ENCODE data around the gene DDX18. TPM values are rescaled to one million over a fixed set of nuclear protein-coding genes. Genes with fewer than 3 reads are reported as not detected.

Gene DDX18
- total RNA-seq, 1 experiment from 2014 or later = 42.8 TPM

DNA sequence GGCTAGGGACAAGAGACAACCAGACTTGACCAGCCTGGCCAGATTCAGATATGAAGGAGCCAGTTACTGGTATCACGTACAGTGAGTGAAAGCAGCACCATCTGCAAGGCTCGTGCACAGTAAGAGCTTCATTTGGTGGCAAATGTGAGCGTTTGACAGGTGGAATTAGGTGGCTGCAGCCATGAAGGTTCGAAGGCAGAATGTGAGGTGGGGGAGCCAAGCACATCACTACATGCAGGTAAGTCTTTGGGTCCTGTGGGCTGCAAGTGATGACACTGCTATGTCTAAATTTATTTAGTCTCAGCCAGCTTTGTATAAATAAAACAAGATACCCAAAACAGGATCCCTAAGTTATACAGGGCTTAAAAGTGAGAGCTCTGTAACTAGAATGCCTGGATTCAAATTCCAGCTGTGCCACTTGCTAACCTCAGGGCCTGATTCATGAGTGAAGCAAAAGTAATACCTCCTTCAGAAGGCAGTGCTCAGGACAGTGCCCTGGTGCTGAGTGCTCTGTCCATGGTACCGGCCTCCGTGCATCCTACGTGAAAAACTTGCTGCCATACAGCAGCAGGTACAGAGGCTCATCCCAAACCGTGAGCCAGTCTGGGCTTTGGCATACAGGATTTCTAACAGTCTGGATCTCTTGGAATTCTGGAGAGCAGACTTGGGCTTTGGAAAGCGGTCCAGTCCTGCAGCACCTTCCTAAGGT, 18.6 kb downstream of the DDX18 start:
- peak; percentile 14; the same call in 1 of the 2 replicates for ATAC-seq

DNA sequence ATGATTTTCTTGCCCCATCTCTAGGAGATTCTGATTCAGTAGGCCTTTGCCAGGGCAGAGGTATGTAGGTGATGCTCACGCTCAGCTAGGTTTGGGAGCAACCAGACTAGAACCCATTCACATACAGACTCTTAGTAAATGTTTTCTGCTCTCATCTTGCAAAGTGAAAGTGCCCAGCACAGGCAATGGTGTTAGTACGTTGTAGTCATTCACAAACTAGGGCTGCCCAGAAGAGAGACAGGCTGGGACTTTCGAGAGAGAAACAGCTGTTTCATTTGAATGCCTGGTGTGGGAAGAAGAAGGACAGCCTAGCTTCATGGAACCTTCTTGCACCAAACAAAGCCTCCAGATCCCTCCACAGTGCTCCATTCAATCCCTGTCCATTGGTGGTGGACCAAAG, 19.4 kb downstream of the DDX18 start:
- no peak overlapping the region for H3K9ac ChIP-seq (ENCODE audit: low read length)
- TF ChIP-seq EZH2phosphoT487 (IDR thresholded peaks at IDR 0.05; ENCODE audit: borderline replicate concordance, low read length) (no peak), EZH2 (IDR thresholded peaks at IDR 0.05; ENCODE audit: low read length, unreplicated experiment) (no peak)
- TF ChIP-seq, protein P1, sequence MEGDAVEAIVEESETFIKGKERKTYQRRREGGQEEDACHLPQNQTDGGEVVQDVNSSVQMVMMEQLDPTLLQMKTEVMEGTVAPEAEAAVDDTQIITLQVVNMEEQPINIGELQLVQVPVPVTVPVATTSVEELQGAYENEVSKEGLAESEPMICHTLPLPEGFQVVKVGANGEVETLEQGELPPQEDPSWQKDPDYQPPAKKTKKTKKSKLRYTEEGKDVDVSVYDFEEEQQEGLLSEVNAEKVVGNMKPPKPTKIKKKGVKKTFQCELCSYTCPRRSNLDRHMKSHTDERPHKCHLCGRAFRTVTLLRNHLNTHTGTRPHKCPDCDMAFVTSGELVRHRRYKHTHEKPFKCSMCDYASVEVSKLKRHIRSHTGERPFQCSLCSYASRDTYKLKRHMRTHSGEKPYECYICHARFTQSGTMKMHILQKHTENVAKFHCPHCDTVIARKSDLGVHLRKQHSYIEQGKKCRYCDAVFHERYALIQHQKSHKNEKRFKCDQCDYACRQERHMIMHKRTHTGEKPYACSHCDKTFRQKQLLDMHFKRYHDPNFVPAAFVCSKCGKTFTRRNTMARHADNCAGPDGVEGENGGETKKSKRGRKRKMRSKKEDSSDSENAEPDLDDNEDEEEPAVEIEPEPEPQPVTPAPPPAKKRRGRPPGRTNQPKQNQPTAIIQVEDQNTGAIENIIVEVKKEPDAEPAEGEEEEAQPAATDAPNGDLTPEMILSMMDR (conservative IDR thresholded peaks at IDR 0.05; ENCODE audit: low read depth, low read length) = no peak
- intact Hi-C loops (cut with micrococcal nuclease) = no loop called here
- ChIA-PET POLR2A (ENCODE audit: unreplicated experiment) (no interaction called here), CTCF (no interaction called here)
- BruUV-seq (replicated peaks) = no TSS peak
- no peaks in the 10 kb centered on the region for H3K27me3 ChIP-seq (ENCODE audit: low read length)
- H3K4me2 ChIP-seq (ENCODE audit: low read length) = no peak overlapping the region
- no peaks in the 10 kb centered on the region for H3K9me2 ChIP-seq (replicated peaks; ENCODE audit: low read length)
- H3K79me2 ChIP-seq (ENCODE audit: low read length) = no peaks in the 10 kb centered on the region
- H2AFZ ChIP-seq (ENCODE audit: low read length) = no peak overlapping the region
- no peaks in the 10 kb centered on the region for H4K20me1 ChIP-seq (ENCODE audit: low read length)
- peaks cover 22% of the 10 kb centered on the region for H3K36me3 ChIP-seq (ENCODE audit: low read depth, low read length)
- ATAC-seq (no peak), DNase-seq (no peak)
- H3K4me1 ChIP-seq (ENCODE audit: insufficient read depth, low read length) = no peaks in the 10 kb centered on the region
- no peaks in the 10 kb centered on the region for H3F3A ChIP-seq (ENCODE audit: low read length, unreplicated experiment)
- no peak overlapping the region for H3K27ac ChIP-seq (ENCODE audit: low read length)
- H3K9me3 ChIP-seq (ENCODE audit: low read length) = no peaks in the 10 kb centered on the region
- no peak overlapping the region for H3K4me3 ChIP-seq (ENCODE audit: low read length)

More for the DNA sequence above, 18.6 kb downstream of the DDX18 start:
- Histone ChIP-seq H2AFZ (ENCODE audit: low read length) (no peak overlapping the region), H3K4me3 (ENCODE audit: low read length) (no peak overlapping the region), H3K9me3 (ENCODE audit: low read length) (no peaks in the 10 kb centered on the region), H3K9me2 (replicated peaks; ENCODE audit: low read length) (no peaks in the 10 kb centered on the region), H4K20me1 (ENCODE audit: low read length) (no peaks in the 10 kb centered on the region), H3K4me1 (ENCODE audit: insufficient read depth, low read length) (no peaks in the 10 kb centered on the region), H3K9ac (ENCODE audit: low read length) (no peak overlapping the region), H3K27ac (ENCODE audit: low read length) (no peak overlapping the region), H3F3A (ENCODE audit: low read length, unreplicated experiment) (no peaks in the 10 kb centered on the region), H3K79me2 (ENCODE audit: low read length) (no peaks in the 10 kb centered on the region), H3K4me2 (ENCODE audit: low read length) (no peak overlapping the region), H3K27me3 (ENCODE audit: low read length) (no peaks in the 10 kb centered on the region), H3K36me3 (ENCODE audit: low read depth, low read length) (peaks cover 29% of the 10 kb centered on the region)
- no peak for TF ChIP-seq EZH2phosphoT487 (IDR thresholded peaks at IDR 0.05; ENCODE audit: borderline replicate concordance, low read length)
- TF ChIP-seq, protein P1 (conservative IDR thresholded peaks at IDR 0.05; ENCODE audit: low read depth, low read length) = no peak
- no peak for TF ChIP-seq EZH2 (IDR thresholded peaks at IDR 0.05; ENCODE audit: low read length, unreplicated experiment)
- intact Hi-C loops (cut with micrococcal nuclease) = no loop called here
- peak; percentile 24 for DNase-seq
- CTCF ChIA-PET = no interaction called here
- BruUV-seq (replicated peaks) = no TSS peak
- POLR2A ChIA-PET (ENCODE audit: unreplicated experiment) = no interaction called here

DNA sequence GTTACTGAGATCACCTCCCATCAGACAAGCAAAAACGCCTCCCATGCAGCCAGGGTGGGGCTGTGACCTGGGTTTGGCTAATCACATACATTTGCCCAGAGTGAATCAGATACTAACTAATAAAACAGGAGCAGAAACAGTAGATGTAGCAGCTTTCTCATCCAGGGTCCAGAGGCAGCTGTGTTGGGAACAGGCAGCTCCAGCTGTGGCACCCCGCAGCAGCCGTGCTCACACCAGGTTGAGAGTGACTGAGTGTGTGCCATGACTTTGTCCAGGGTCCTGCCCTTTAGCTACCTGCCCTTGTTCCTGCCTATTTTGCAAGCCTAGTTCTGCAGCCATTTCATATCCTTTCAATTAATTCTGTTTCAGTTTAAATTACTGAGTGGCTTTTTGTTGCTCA, 20.5 kb downstream of the DDX18 start:
- H3K9me2 ChIP-seq (replicated peaks; ENCODE audit: low read length) = no peaks in the 10 kb centered on the region
- H3F3A ChIP-seq (ENCODE audit: low read length, unreplicated experiment) = no peaks in the 10 kb centered on the region
- no peak overlapping the region for H3K4me3 ChIP-seq (ENCODE audit: low read length)
- ChIA-PET POLR2A (ENCODE audit: unreplicated experiment) (no interaction called here), CTCF (no interaction called here)
- H3K9me3 ChIP-seq (ENCODE audit: low read length) = no peaks in the 10 kb centered on the region
- ATAC-seq (no peak), DNase-seq (no peak)
- H3K9ac ChIP-seq (ENCODE audit: low read length) = no peak overlapping the region
- H3K4me2 ChIP-seq (ENCODE audit: low read length) = no peak overlapping the region
- no peak overlapping the region for H3K27ac ChIP-seq (ENCODE audit: low read length)
- H3K27me3 ChIP-seq (ENCODE audit: low read length) = no peaks in the 10 kb centered on the region
- TF ChIP-seq EZH2 (IDR thresholded peaks at IDR 0.05; ENCODE audit: low read length, unreplicated experiment) (no peak), EZH2phosphoT487 (IDR thresholded peaks at IDR 0.05; ENCODE audit: borderline replicate concordance, low read length) (no peak)
- TF ChIP-seq, protein P1 (conservative IDR thresholded peaks at IDR 0.05; ENCODE audit: low read depth, low read length) = no peak
- no peaks in the 10 kb centered on the region for H3K4me1 ChIP-seq (ENCODE audit: insufficient read depth, low read length)
- intact Hi-C loops (cut with micrococcal nuclease) = loop anchor here (5.0 kb wide), 1 partner anchor 167 kb away; no protein-coding TSS in a partner anchor
- H4K20me1 ChIP-seq (ENCODE audit: low read length) = no peaks in the 10 kb centered on the region
- H2AFZ ChIP-seq (ENCODE audit: low read length) = no peak overlapping the region
- no TSS peak for BruUV-seq (replicated peaks)
- no peaks in the 10 kb centered on the region for H3K79me2 ChIP-seq (ENCODE audit: low read length)
- H3K36me3 ChIP-seq (ENCODE audit: low read depth, low read length) = peaks cover 14% of the 10 kb centered on the region; the same call in 1 of the 2 replicates

All from PC-3 (cell line).